ENCODE measurements around the gene CRHR2. TPM values are rescaled to one million over a fixed set of nuclear protein-coding genes. Genes with fewer than 3 reads are reported as not detected.

Gene CRHR2
- total and polyA plus RNA-seq, 4 experiments from 2014 or later, result not detected

GRCh38 chr7:30627026-30627425, 55.2 kb downstream of the CRHR2 start:
- H3K4me1 Mint-ChIP-seq, result peaks cover 0 to 3% (median under 1%) of the 10 kb centered on the region in 4 donors
- H3K36me3 Mint-ChIP-seq, result peaks cover 58 to 72% of the 10 kb centered on the region in 2 donors
- CTCF ChIA-PET (ENCODE audit: partially characterized antibody), result interaction anchor here (3.6 kb wide), 1 partner anchor 113 kb away, joined by 22 read pairs; no protein-coding TSS in a partner anchor
- POLR2A ChIA-PET (ENCODE audit: partially characterized antibody), result no interaction called here
- intact Hi-C loops (cut with micrococcal nuclease), result loop anchor here (5.0 kb wide), 1 partner anchor 115 kb away; no protein-coding TSS in a partner anchor
- H3K9me3 Mint-ChIP-seq, result no peaks in the 10 kb centered on the region
- Histone ChIP-seq H3K4me1 (ENCODE audit: insufficient read depth, low read length) (no peaks in the 10 kb centered on the region), H3K4me3 (ENCODE audit: low read length in 2 of 2) (no peak overlapping the region), H3K36me3 (ENCODE audit: insufficient read depth, low read length) (peaks cover 44% of the 10 kb centered on the region), H3K27ac (ENCODE audit: low read depth, low read length) (no peak overlapping the region), H3K9me3 (ENCODE audit: control insufficient read depth in 1 of 2, low read length in 2 of 2) (no peaks in the 10 kb centered on the region), H3K27me3 (ENCODE audit: insufficient read depth, low read length) (no peaks in the 10 kb centered on the region)
- DNase-seq, result no peak
- no peaks in the 10 kb centered on the region for H3K27me3 Mint-ChIP-seq
- peak overlapping the region in 3 of 7 donors; percentile 48 to 63 (median 53) for H3K27ac Mint-ChIP-seq
- H3K4me3 Mint-ChIP-seq, result no peak overlapping the region

- Mint-ChIP-seq H3K4me1 (peaks cover 0 to 3% (median under 1%) of the 10 kb centered on the region in 4 donors), H3K36me3 (peaks cover 58 to 70% of the 10 kb centered on the region in 2 donors), H3K4me3 (no peak overlapping the region), H3K27me3 (no peaks in the 10 kb centered on the region), H3K27ac (peak overlapping the region in 3 of 7 donors; percentile 2 to 54 (median 3)), H3K9me3 (no peaks in the 10 kb centered on the region)
- peaks cover 47% of the 10 kb centered on the region for H3K36me3 ChIP-seq (ENCODE audit: insufficient read depth, low read length)
- no peaks in the 10 kb centered on the region for H3K4me1 ChIP-seq (ENCODE audit: insufficient read depth, low read length)
- ChIA-PET POLR2A (ENCODE audit: partially characterized antibody) (no interaction called here), CTCF (ENCODE audit: partially characterized antibody) (interaction anchor here (1.1 kb wide), 1 partner anchor 115 kb away, joined by 3 read pairs; no protein-coding TSS in a partner anchor)
- intact Hi-C loops (cut with micrococcal nuclease), result loop anchor here (5.0 kb wide), 1 partner anchor 117 kb away; no protein-coding TSS in a partner anchor
- no peak overlapping the region for H3K27ac ChIP-seq (ENCODE audit: low read depth, low read length)
- no peak overlapping the region for H3K4me3 ChIP-seq (ENCODE audit: low read length in 2 of 2)
- H3K9me3 ChIP-seq (ENCODE audit: control insufficient read depth in 1 of 2, low read length in 2 of 2), result no peaks in the 10 kb centered on the region
- no peaks in the 10 kb centered on the region for H3K27me3 ChIP-seq (ENCODE audit: insufficient read depth, low read length)
- DNase-seq, result no peak
Measured at GRCh38 chr7:30625283-30625682, 57.0 kb downstream of the CRHR2 start.

- Histone ChIP-seq H3K4me3 (ENCODE audit: low read length in 2 of 2) (no peak overlapping the region), H3K27ac (ENCODE audit: low read depth, low read length) (no peak overlapping the region), H3K27me3 (ENCODE audit: insufficient read depth, low read length) (no peaks in the 10 kb centered on the region), H3K4me1 (ENCODE audit: insufficient read depth, low read length) (no peaks in the 10 kb centered on the region), H3K36me3 (ENCODE audit: insufficient read depth, low read length) (peaks cover 60% of the 10 kb centered on the region), H3K9me3 (ENCODE audit: control insufficient read depth in 1 of 2, low read length in 2 of 2) (no peaks in the 10 kb centered on the region)
- Mint-ChIP-seq H3K36me3 (peaks cover 66 to 74% of the 10 kb centered on the region in 2 donors), H3K4me1 (peaks cover 0 to 4% (median under 1%) of the 10 kb centered on the region in 4 donors), H3K27ac (no peak overlapping the region), H3K4me3 (no peak overlapping the region), H3K9me3 (no peaks in the 10 kb centered on the region), H3K27me3 (no peaks in the 10 kb centered on the region)
- POLR2A ChIA-PET (ENCODE audit: partially characterized antibody), result no interaction called here
- intact Hi-C loops (cut with micrococcal nuclease), result no loop called here
- CTCF ChIA-PET (ENCODE audit: partially characterized antibody), result interaction anchor here (1.1 to 2.9 kb wide), 2 partner anchors 25 to 121 kb away, joined by 3 to 17 read pairs; no protein-coding TSS in a partner anchor
- DNase-seq, result no peak
Measured at GRCh38 chr7:30618961-30619360, 63.3 kb downstream of the CRHR2 start.

GRCh38 chr7:30618080-30618676, 64.1 kb downstream of the CRHR2 start:
- H3K4me3 ChIP-seq (ENCODE audit: low read length in 2 of 2), result no peak overlapping the region
- Mint-ChIP-seq H3K4me3 (no peak overlapping the region), H3K36me3 (peaks cover 66 to 75% of the 10 kb centered on the region in 2 donors), H3K4me1 (peaks cover 2 to 12% (median 3%) of the 10 kb centered on the region in 4 donors), H3K27ac (no peak overlapping the region), H3K9me3 (no peaks in the 10 kb centered on the region), H3K27me3 (no peaks in the 10 kb centered on the region)
- POLR2A ChIA-PET (ENCODE audit: partially characterized antibody), result no interaction called here
- intact Hi-C loops (cut with micrococcal nuclease), result no loop called here
- CTCF ChIA-PET (ENCODE audit: partially characterized antibody), result interaction anchor here (1.1 to 2.9 kb wide), 2 partner anchors 26 to 122 kb away, joined by 3 to 17 read pairs; no protein-coding TSS in a partner anchor
- H3K4me1 ChIP-seq (ENCODE audit: insufficient read depth, low read length), result no peaks in the 10 kb centered on the region
- peaks cover 57% of the 10 kb centered on the region for H3K36me3 ChIP-seq (ENCODE audit: insufficient read depth, low read length)
- no peaks in the 10 kb centered on the region for H3K9me3 ChIP-seq (ENCODE audit: control insufficient read depth in 1 of 2, low read length in 2 of 2)
- no peak overlapping the region for H3K27ac ChIP-seq (ENCODE audit: low read depth, low read length)
- DNase-seq, result no peak
- no peaks in the 10 kb centered on the region for H3K27me3 ChIP-seq (ENCODE audit: insufficient read depth, low read length)

GRCh38 chr7:30617359-30617758, 64.9 kb downstream of the CRHR2 start:
- peaks cover 70 to 80% of the 10 kb centered on the region in 2 donors for H3K36me3 Mint-ChIP-seq
- H3K9me3 Mint-ChIP-seq, result no peaks in the 10 kb centered on the region
- POLR2A ChIA-PET (ENCODE audit: partially characterized antibody), result no interaction called here
- H3K27me3 ChIP-seq (ENCODE audit: insufficient read depth, low read length), result no peaks in the 10 kb centered on the region
- H3K9me3 ChIP-seq (ENCODE audit: control insufficient read depth in 1 of 2, low read length in 2 of 2), result no peaks in the 10 kb centered on the region
- H3K4me3 ChIP-seq (ENCODE audit: low read length in 2 of 2), result no peak overlapping the region
- H3K4me1 ChIP-seq (ENCODE audit: insufficient read depth, low read length), result no peaks in the 10 kb centered on the region
- no peak overlapping the region for H3K4me3 Mint-ChIP-seq
- H3K36me3 ChIP-seq (ENCODE audit: insufficient read depth, low read length), result peaks cover 61% of the 10 kb centered on the region
- no peak for DNase-seq
- intact Hi-C loops (cut with micrococcal nuclease), result no loop called here
- H3K27me3 Mint-ChIP-seq, result no peaks in the 10 kb centered on the region
- H3K27ac ChIP-seq (ENCODE audit: low read depth, low read length), result no peak overlapping the region
- CTCF ChIA-PET (ENCODE audit: partially characterized antibody), result no interaction called here
- peaks cover 3 to 18% (median 7%) of the 10 kb centered on the region in 4 donors for H3K4me1 Mint-ChIP-seq
- H3K27ac Mint-ChIP-seq, result peak overlapping the region in 2 of 7 donors; percentile 17 to 43

GRCh38 chr7:30616318-30616717, 65.9 kb downstream of the CRHR2 start:
- Mint-ChIP-seq H3K27ac (no peak overlapping the region), H3K4me3 (no peak overlapping the region), H3K4me1 (peaks cover 4 to 18% (median 7%) of the 10 kb centered on the region in 4 donors), H3K9me3 (no peaks in the 10 kb centered on the region), H3K27me3 (no peaks in the 10 kb centered on the region), H3K36me3 (peaks cover 67 to 78% of the 10 kb centered on the region in 2 donors)
- ChIA-PET CTCF (ENCODE audit: partially characterized antibody) (no interaction called here), POLR2A (ENCODE audit: partially characterized antibody) (no interaction called here)
- peaks cover 58% of the 10 kb centered on the region for H3K36me3 ChIP-seq (ENCODE audit: insufficient read depth, low read length)
- H3K4me1 ChIP-seq (ENCODE audit: insufficient read depth, low read length), result no peaks in the 10 kb centered on the region
- no peak for DNase-seq
- H3K27me3 ChIP-seq (ENCODE audit: insufficient read depth, low read length), result no peaks in the 10 kb centered on the region
- intact Hi-C loops (cut with micrococcal nuclease), result no loop called here
- H3K27ac ChIP-seq (ENCODE audit: low read depth, low read length), result no peak overlapping the region
- H3K9me3 ChIP-seq (ENCODE audit: control insufficient read depth in 1 of 2, low read length in 2 of 2), result no peaks in the 10 kb centered on the region
- no peak overlapping the region for H3K4me3 ChIP-seq (ENCODE audit: low read length in 2 of 2)

- no peaks in the 10 kb centered on the region for H3K27me3 ChIP-seq (ENCODE audit: insufficient read depth, low read length)
- no peaks in the 10 kb centered on the region for H3K9me3 ChIP-seq (ENCODE audit: control insufficient read depth in 1 of 2, low read length in 2 of 2)
- no peak for DNase-seq
- Mint-ChIP-seq H3K27me3 (no peaks in the 10 kb centered on the region), H3K4me1 (peaks cover 7 to 18% (median 9%) of the 10 kb centered on the region in 4 donors), H3K36me3 (peaks cover 64 to 88% of the 10 kb centered on the region in 2 donors), H3K9me3 (no peaks in the 10 kb centered on the region), H3K27ac (peak overlapping the region in 5 of 7 donors; percentile 15 to 55 (median 40)), H3K4me3 (no peak overlapping the region)
- POLR2A ChIA-PET (ENCODE audit: partially characterized antibody), result no interaction called here
- H3K4me1 ChIP-seq (ENCODE audit: insufficient read depth, low read length), result no peaks in the 10 kb centered on the region
- intact Hi-C loops (cut with micrococcal nuclease), result no loop called here
- H3K36me3 ChIP-seq (ENCODE audit: insufficient read depth, low read length), result peaks cover 64% of the 10 kb centered on the region
- CTCF ChIA-PET (ENCODE audit: partially characterized antibody), result interaction anchor here (0.7 to 1.1 kb wide), 3 partner anchors 11 to 127 kb away, joined by 3 read pairs; no protein-coding TSS in a partner anchor
- H3K27ac ChIP-seq (ENCODE audit: low read depth, low read length), result no peak overlapping the region
- no peak overlapping the region for H3K4me3 ChIP-seq (ENCODE audit: low read length in 2 of 2)
Measured at GRCh38 chr7:30613366-30614325, 68.6 kb downstream of the CRHR2 start.

All from CD4-positive, alpha-beta memory T cell (primary cell).